Mucosa of descending colon (tissue), 3 donors: ENCODE results near the gene BNC1. TPM values are rescaled to one million over a fixed set of nuclear protein-coding genes. Genes with fewer than 3 reads are reported as not detected.

Experiments
- ATAC-seq: fragments of 200-7000 bp; cut with Tn5 transposase; one replicate; pipeline ENCODE4 v1.9.1; 2020; ENCODE audit warnings: mild to moderate bottlenecking, moderate library complexity
- DNase-seq, 3 donors: peaks; one replicate each; pipeline ENCODE4 v3.0.0-alpha.2; 2020
- H3K36me3 ChIP-seq: fragments of 200-600 bp; one replicate; pipeline ENCODE4 v1.8.0; 2021; ENCODE audit warnings: low read depth, mild to moderate bottlenecking
- H3K4me1 ChIP-seq: fragments of 200-600 bp; one replicate; pipeline ENCODE4 v1.8.0; 2021; ENCODE audit warnings: low read depth, mild to moderate bottlenecking
- H3K4me3 ChIP-seq: fragments of 200-600 bp; one replicate; pipeline ENCODE4 v1.8.0; 2021; ENCODE audit warnings: mild to moderate bottlenecking
- H3K9me3 ChIP-seq: fragments of 200-600 bp; one replicate; pipeline ENCODE4 v1.8.0; 2021; ENCODE audit warnings: mild to moderate bottlenecking
- intact Hi-C, 2 donors: fragments of 100-400 bp; cut with DNase I in 1 of 2; cut with micrococcal nuclease in 1 of 2; formaldehyde crosslinking; loops; one replicate each; pipeline versions ENCODE4 v1.11.0 to v1.11.1; 2022; cut with DNase I, micrococcal nuclease
- total RNA-seq, 3 donors: library from RNA; stranded (reverse); fragmentation: NEBNext Ultra II Directional in 2 of 3; extraction: Animal tissue kit (Norgen Biotek cat#: 25700) in 2 of 3; gene quantifications; one replicate each; pipeline versions ENCODE4 v1.2.1 to v1.2.4, GENCODE V29; 2021 to 2023
- TF ChIP-seq, protein P1 (sequence below): fragments of 200-600 bp; IDR thresholded peaks from one replicate; pipeline ENCODE4 v1.8.0; 2022; ENCODE audit warnings: antibody characterized with exemption, mild to moderate bottlenecking
- donor health status: DM: no; HTN: no; CAD: no; lungs with moderate emphysema.
- donor health status: DM: no; HTN: no; CAD: no.
- donor health status: DM: no; HTN: yes; CAD: no.

The BNC1 gene
- total RNA-seq, 3 donors from 2014 or later = 0.16 TPM; not detected in 2

DNA sequence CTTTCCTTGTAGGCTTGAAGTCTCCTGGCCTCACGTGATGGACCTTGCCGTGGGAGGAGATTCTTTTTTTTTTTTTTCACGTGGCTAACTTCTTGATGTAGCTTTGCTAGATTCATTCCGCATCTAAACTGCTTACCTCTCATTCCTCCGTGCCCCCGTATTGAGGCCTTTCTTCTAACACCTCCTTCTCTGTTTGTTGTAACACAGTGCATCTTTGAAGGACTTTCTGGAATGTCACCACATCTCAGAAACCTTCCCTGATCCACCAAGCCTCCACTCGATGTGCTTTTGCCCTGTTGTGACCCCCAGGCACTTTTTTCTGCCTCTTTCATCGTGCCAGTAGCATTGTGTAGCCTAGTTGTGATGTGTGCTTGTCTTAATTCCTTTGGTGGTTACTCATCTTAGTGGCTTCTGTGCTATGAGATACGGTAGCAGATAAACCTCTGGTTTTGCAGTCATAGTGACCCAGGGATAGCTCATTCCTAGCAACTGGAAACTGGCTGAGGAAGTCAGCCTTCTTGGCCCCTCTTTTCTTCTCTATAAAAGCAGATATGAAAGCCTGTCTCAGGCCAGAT, 1.6 kb upstream of the BNC1 start:
- DNase-seq = no peak
- intact Hi-C loops = no loop called here
- no peak for ATAC-seq
- Histone ChIP-seq H3K36me3 (no peaks in the 10 kb centered on the region), H3K4me1 (no peaks in the 10 kb centered on the region), H3K9me3 (no peaks in the 10 kb centered on the region), H3K4me3 (no peak overlapping the region)
- TF ChIP-seq, protein P1, sequence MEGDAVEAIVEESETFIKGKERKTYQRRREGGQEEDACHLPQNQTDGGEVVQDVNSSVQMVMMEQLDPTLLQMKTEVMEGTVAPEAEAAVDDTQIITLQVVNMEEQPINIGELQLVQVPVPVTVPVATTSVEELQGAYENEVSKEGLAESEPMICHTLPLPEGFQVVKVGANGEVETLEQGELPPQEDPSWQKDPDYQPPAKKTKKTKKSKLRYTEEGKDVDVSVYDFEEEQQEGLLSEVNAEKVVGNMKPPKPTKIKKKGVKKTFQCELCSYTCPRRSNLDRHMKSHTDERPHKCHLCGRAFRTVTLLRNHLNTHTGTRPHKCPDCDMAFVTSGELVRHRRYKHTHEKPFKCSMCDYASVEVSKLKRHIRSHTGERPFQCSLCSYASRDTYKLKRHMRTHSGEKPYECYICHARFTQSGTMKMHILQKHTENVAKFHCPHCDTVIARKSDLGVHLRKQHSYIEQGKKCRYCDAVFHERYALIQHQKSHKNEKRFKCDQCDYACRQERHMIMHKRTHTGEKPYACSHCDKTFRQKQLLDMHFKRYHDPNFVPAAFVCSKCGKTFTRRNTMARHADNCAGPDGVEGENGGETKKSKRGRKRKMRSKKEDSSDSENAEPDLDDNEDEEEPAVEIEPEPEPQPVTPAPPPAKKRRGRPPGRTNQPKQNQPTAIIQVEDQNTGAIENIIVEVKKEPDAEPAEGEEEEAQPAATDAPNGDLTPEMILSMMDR = no peak

DNA sequence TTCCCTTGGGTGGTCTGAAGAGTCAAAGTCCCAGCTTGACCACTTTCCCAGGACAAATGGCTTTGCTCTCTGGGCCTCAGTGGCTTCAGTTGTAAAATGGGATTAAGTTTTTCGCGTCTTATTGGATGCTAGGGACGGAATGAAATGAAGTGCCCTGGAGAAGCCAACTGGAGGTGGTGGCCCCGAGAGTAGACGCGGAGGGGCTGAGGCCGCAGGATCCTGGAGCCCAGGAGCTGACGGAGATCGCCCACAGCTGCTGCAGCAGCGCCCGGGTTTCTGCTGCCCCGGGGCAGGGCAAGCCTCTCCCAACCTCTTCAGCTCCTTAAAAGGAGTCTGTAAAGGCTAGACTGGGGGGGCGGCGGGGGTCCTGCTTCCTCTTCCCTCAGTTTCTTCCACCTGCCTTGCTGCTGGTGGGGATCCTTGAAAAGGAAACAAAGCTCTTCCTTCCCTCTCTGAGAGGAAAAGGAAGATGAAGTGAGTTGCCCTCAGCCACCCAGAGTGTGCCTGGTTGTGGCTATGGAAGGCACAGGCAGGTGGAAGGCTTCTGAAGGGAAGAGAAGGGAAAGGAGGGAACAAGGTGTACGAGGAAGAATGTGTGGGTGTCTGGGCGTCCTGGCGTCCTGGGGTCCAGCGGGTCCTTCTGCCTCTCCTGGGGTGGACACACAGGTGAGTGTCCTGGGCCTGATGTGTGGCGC, 967 bp upstream of the BNC1 start:
- intact Hi-C loops = no loop called here
- H3K36me3 ChIP-seq = no peaks in the 10 kb centered on the region
- ATAC-seq = no peak
- no peak for DNase-seq
- TF ChIP-seq, protein P1 = no peak
- H3K9me3 ChIP-seq = no peaks in the 10 kb centered on the region
- no peak overlapping the region for H3K4me3 ChIP-seq
- no peaks in the 10 kb centered on the region for H3K4me1 ChIP-seq

DNA sequence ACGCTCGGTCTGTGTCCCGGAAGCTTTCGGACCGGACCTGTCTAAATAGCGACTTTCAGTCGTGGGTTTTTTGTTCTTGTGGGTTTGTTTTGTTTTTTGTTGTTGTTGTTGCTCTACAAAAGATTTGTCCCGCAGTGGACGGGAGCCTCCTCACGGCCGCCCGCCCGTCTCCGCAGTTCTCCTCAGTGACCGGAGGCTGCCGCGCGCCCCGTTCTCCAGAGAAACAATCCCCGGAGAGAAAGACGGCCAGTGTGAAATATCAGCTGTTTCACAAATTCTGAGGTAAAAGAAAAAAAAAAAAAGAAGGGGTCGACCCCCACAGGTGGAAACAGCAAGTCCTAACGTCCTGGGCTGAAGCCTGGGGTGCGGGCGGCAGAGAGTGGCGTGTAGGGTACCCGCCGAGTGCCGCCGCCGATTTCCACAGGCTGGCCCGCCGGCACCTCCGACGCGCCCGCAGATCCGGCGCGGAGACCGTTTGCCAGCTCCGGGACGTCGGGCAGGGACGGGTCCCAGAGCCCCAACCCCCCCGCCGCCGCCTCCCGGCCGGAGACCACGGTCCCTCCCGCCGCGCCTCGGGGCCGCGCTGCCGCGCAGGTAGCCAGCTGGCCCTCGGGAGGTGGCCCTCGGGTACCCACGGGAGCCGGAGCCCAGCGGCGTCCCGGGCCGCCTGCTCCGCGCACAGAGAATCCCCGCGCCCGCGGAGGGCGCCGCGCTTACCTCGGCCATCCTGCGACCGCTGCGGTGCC, 478 bp downstream of the BNC1 start:
- TF ChIP-seq, protein P1 = no peak
- Histone ChIP-seq H3K4me1 (no peaks in the 10 kb centered on the region), H3K4me3 (no peak overlapping the region), H3K36me3 (no peaks in the 10 kb centered on the region), H3K9me3 (no peaks in the 10 kb centered on the region)
- intact Hi-C loops = no loop called here
- DNase-seq (no peak), ATAC-seq (no peak)

DNA sequence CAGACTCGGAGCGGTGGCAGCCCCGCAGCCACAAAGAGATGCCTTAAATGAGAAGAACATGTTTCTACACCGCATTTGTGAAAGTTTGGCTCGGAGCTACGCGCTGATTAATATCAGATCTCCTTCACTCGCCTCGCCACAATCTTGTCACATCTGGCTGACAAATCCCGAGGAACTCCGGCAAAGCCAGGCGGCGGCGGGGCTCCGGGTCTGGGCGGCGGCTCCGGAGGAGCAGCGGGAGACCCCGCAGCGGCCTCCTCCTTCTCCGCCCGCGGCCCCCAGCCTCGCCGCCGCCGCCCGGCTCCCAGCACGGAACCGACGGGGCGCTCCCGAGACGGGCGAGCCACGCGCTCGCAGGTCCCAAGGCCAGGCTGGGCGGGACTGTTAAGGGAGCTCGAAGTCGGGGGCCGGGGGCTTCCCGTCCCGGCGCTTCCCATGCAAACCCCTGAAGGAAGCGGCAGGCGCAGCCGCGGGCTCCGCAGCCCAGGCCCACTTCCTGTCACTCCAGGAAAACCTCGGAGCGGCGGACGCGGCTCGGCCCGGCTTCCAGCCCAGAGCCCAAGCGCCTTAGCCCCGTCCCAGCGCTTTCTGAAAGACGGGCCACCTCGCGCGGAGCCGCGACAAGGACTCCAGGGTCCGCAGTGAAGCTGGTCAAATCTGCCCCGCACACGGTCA, 1.2 kb downstream of the BNC1 start:
- DNase-seq = no peak
- TF ChIP-seq, protein P1 = no peak
- Histone ChIP-seq H3K4me3 (no peak overlapping the region), H3K4me1 (no peaks in the 10 kb centered on the region), H3K9me3 (no peaks in the 10 kb centered on the region), H3K36me3 (no peaks in the 10 kb centered on the region)
- intact Hi-C loops = no loop called here
- no peak for ATAC-seq

DNA sequence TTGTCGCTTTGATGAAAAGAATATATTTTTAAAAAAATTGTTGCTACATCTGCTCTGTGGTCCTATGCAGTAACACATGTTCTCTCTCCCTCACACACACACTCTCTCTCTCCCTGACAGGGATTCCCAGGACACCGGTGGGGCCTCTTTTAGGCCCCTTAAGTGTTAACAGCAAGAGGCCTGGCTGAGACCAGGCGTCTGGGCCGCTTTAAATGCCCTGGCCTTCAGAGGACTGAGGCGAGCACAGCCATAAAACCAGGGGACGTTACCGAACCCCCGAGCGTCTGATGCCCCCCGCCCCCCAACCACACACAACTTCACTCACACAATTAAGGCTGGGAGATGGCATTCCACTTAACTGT, 1.7 kb downstream of the BNC1 start:
- intact Hi-C loops = no loop called here
- H3K4me1 ChIP-seq = no peaks in the 10 kb centered on the region
- H3K4me3 ChIP-seq = no peak overlapping the region
- TF ChIP-seq, protein P1 = no peak
- DNase-seq = no peak
- no peaks in the 10 kb centered on the region for H3K36me3 ChIP-seq
- no peak for ATAC-seq
- no peaks in the 10 kb centered on the region for H3K9me3 ChIP-seq
